Upper lobe of right lung (tissue), 1 donor: ENCODE results near the gene IL12A. TPM values are rescaled to one million over a fixed set of nuclear protein-coding genes. Genes with fewer than 3 reads are reported as not detected.

Source experiments
- ATAC-seq: fragments of 200-7000 bp; cut with Tn5 transposase; one replicate; pipeline ENCODE4 v1.9.1; 2020; ENCODE audit warnings: mild to moderate bottlenecking, moderate library complexity
- DNase-seq: peaks from one replicate; pipeline ENCODE4 v3.0.0-alpha.2; 2020
- H3K27ac ChIP-seq: fragments of 200-600 bp; one replicate; pipeline ENCODE4 v1.8.0; 2022
- H3K27me3 ChIP-seq: fragments of 200-600 bp; one replicate; pipeline ENCODE4 v1.8.0; 2022; ENCODE audit warnings: mild to moderate bottlenecking
- H3K36me3 ChIP-seq: fragments of 200-600 bp; one replicate; pipeline ENCODE4 v1.8.0; 2022
- H3K4me1 ChIP-seq: fragments of 200-600 bp; one replicate; pipeline ENCODE4 v1.8.0; 2022
- H3K4me3 ChIP-seq: fragments of 200-600 bp; one replicate; pipeline ENCODE4 v1.8.0; 2022; ENCODE audit warnings: mild to moderate bottlenecking
- H3K9me3 ChIP-seq: fragments of 200-600 bp; one replicate; pipeline ENCODE4 v1.8.0; 2022
- intact Hi-C: fragments of 100-400 bp; cut with DNase I; formaldehyde crosslinking; loops from one replicate; pipeline ENCODE4 v1.11.0; 2022
- total RNA-seq: library from RNA; stranded (reverse); fragmentation: NEBNext Ultra II Directional; extraction: Animal tissue kit (Norgen Biotek cat#: 25700); gene quantifications from one replicate; pipeline ENCODE4 v1.2.1, GENCODE V29; 2021
- TF ChIP-seq, protein P1 (sequence below): fragments of 200-600 bp; IDR thresholded peaks from one replicate; pipeline ENCODE4 v1.8.0; 2022; ENCODE audit warnings: antibody characterized with exemption
- donor health status: DM: no; HTN: yes; CAD: no; lungs with severe emphysema.

The IL12A gene
- total RNA-seq, 1 donor from 2014 or later, result 0.96 TPM

DNA sequence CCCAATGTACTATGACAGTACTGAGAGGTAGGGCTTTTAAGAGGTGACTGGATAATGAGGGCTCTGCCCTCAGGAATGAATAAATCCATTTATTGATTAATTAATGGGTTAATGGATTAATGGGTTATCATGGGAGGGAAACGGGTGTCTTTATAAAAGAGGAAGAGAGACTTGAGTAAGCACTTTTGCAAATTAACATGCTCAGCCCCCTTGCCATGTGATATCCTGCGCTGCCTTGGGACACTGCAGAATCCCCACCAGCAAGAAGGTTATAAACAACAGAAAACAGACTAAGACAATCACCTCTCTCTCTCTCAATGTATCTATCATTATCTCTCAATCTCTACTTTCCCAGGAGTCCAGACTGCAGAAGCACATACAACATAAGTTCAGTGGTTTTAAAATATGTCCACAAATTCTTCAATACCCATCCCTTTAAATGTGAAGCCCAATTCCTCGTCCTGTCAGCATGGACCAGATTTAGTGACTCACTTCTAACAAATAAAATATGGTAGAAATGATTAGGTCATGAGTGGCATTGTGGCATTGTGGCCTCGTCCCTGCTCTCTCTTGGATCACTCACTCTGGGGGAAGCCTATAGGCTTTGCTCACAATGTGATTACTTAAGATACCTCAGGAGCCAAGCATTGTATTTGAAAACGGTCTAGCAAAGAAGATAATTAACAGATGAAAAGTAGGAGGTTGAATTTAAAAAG lies 40.0 kb upstream of the IL12A start:
- no peak overlapping the region for H3K27ac ChIP-seq
- no peak overlapping the region for H3K4me3 ChIP-seq
- no peaks in the 10 kb centered on the region for H3K27me3 ChIP-seq
- ATAC-seq, result peak; percentile 27
- intact Hi-C loops, result no loop called here
- H3K9me3 ChIP-seq, result no peaks in the 10 kb centered on the region
- TF ChIP-seq, protein P1, sequence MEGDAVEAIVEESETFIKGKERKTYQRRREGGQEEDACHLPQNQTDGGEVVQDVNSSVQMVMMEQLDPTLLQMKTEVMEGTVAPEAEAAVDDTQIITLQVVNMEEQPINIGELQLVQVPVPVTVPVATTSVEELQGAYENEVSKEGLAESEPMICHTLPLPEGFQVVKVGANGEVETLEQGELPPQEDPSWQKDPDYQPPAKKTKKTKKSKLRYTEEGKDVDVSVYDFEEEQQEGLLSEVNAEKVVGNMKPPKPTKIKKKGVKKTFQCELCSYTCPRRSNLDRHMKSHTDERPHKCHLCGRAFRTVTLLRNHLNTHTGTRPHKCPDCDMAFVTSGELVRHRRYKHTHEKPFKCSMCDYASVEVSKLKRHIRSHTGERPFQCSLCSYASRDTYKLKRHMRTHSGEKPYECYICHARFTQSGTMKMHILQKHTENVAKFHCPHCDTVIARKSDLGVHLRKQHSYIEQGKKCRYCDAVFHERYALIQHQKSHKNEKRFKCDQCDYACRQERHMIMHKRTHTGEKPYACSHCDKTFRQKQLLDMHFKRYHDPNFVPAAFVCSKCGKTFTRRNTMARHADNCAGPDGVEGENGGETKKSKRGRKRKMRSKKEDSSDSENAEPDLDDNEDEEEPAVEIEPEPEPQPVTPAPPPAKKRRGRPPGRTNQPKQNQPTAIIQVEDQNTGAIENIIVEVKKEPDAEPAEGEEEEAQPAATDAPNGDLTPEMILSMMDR, result no peak
- no peaks in the 10 kb centered on the region for H3K4me1 ChIP-seq
- DNase-seq, result no peak
- no peaks in the 10 kb centered on the region for H3K36me3 ChIP-seq

DNA sequence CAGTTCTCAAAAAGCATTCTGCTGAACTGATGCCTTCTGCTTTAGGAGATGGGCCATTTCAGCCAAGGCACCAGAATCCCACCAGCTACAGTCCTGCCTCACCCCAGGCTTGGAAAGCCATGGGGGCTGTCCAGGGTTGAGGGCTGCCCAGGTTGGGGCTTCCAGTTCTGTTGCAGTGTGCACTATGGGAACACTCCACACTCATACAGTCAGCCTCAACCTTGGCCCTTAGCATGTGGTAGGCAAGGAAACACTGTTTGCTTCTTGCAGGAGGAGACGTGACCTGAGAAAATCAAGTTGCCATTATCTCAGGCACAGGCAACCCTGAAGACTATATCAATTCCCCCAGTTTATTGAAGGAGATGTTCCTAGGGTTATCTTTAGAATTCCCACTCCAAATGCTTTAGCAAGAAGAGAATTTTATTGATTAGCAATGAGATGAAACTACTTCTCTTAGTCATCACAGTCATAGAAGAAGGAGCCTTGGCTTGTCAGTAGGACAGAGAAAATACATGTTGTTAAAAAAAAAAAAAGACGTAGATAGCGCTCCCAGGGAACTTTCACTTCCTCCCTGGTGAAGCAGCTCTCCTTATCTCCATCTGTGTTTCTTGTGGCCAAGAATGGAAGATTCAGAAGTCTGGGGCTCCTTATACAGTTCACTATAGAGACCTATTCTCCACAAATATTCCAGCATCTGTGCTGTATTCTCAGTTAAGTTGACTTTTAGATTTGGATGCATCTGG lies 38.3 kb upstream of the IL12A start:
- H3K9me3 ChIP-seq, result no peaks in the 10 kb centered on the region
- no peaks in the 10 kb centered on the region for H3K36me3 ChIP-seq
- no peaks in the 10 kb centered on the region for H3K27me3 ChIP-seq
- ATAC-seq (no peak), DNase-seq (no peak)
- intact Hi-C loops, result no loop called here
- H3K27ac ChIP-seq, result no peak overlapping the region
- H3K4me3 ChIP-seq, result no peak overlapping the region
- TF ChIP-seq, protein P1, result no peak
- no peaks in the 10 kb centered on the region for H3K4me1 ChIP-seq

DNA sequence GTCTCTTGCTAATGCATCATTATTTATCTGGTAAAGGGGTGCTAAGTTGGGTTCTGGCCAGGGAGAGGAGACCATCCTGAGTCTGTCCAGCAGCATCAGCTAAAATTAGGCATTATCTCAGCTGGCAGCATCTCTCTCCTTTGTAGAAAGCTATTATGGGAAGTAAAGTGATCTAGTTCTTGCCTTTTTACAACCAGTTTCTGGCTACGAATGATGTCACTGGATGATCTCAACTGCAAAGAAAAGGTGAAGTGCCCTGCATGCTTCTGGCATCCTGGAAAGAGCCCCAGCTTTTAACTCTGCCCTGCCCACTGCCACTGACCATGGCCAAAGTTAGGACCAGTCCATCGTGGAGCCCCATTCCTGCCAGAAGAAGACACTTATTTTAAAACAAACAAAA lies 37.1 kb upstream of the IL12A start:
- H3K36me3 ChIP-seq, result no peaks in the 10 kb centered on the region
- H3K27me3 ChIP-seq, result no peaks in the 10 kb centered on the region
- intact Hi-C loops, result no loop called here
- no peak for ATAC-seq
- TF ChIP-seq, protein P1, result no peak
- DNase-seq, result no peak
- H3K4me3 ChIP-seq, result no peak overlapping the region
- H3K27ac ChIP-seq, result no peak overlapping the region
- H3K9me3 ChIP-seq, result no peaks in the 10 kb centered on the region
- no peaks in the 10 kb centered on the region for H3K4me1 ChIP-seq

DNA sequence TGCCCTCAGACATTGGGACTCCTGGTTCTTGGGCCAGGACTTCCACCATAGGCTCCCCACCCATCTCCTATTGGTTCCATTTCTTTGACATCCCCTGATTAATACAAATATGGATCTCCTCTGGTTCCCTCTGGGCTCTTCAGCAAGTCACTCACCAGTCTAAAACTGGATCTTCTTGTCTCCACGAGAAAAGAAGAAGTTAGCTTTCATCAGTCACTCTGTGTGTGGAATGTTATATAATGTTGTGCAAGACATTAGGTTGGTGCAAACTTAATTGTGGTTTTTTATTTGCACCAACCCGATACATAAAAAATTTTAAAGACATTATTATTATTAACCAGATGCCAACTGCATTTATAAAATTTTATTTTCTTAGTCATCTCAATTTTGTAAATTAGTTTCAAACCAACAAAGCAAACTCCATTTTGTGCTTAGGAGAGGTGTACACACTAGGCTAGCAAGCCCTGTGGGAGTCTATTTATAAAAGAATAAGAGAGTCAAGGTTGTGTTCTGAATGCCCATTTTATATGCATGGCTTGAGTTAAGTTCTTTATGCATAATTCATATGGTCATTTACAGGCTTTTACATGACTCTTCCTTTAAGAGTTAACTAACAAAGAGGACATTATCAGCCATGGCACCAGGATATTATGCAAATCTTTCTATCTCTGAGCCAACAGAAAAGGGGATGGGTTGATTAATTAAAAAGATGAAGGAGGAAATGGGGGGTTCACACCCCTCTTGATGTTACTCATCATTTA lies 35.1 kb upstream of the IL12A start:
- Histone ChIP-seq H3K9me3 (no peaks in the 10 kb centered on the region), H3K27me3 (no peaks in the 10 kb centered on the region), H3K27ac (no peak overlapping the region), H3K4me3 (no peak overlapping the region), H3K4me1 (no peaks in the 10 kb centered on the region), H3K36me3 (no peaks in the 10 kb centered on the region)
- TF ChIP-seq, protein P1, result no peak
- no peak for DNase-seq
- ATAC-seq, result peak; percentile 59
- intact Hi-C loops, result no loop called here

DNA sequence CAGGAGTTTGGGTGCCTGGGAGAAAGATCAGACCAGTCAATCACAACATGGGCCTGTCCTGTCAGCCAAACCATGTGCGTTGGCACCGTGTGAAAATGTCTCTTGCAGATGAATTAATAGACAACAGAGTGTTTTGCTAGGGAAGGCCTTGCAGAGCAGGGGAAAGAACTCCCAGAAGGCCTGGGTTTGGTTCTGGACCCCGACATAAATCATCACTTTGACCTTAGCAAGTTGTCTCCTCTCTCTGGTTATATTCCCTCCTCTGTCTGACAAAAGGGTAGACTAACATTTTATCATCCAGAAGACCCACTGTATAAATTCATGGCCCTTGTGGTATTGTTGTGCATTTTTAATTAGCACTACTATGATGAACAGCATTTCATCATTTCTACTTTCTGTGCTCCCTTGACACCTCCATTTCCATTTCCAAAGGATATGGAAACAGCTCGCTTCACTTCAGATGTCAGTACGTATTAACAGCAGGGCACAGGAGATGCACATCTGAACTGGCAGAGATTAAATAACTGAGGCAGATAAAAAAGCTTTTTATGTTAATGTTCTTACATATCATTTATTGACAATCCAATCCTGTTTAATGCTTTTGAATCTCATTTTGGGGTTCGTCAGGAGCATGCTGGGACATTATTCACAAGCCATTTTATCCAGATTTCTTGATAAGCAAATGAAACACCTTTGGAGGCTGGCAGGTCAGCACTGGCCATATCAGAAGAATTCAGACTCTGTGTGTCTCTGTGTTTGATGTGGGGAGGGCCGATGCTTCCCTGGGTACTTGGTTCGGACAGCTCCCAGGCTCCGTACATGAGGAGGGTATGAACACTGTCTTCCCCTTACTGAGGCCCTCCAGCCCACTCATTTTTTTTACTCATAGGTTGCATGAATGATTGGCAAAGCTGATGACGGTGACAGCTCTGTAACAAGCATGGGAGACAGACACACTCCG lies 28.2 kb upstream of the IL12A start:
- DNase-seq (no peak), ATAC-seq (no peak)
- intact Hi-C loops, result no loop called here
- Histone ChIP-seq H3K27ac (no peak overlapping the region), H3K27me3 (no peaks in the 10 kb centered on the region), H3K36me3 (no peaks in the 10 kb centered on the region), H3K9me3 (no peaks in the 10 kb centered on the region), H3K4me1 (no peaks in the 10 kb centered on the region), H3K4me3 (no peak overlapping the region)
- TF ChIP-seq, protein P1, result no peak
